ENCODE results near the gene HOATZ. TPM values are rescaled to one million over a fixed set of nuclear protein-coding genes. Genes with fewer than 3 reads are reported as not detected.

HOATZ gene
- total RNA-seq, 2 experiments from 2014 or later = not detected

- POLR2A ChIA-PET = no interaction called here
Measured at GRCh38 chr11:111531687-111532364, 17.2 kb downstream of the HOATZ start.

GRCh38 chr11:111532365-111532709, 17.8 kb downstream of the HOATZ start:
- Histone ChIP-seq H2AFZ (ENCODE audit: low read length) (no peak overlapping the region), H4K20me1 (ENCODE audit: insufficient read depth, low read length) (no peaks in the 10 kb centered on the region), H3K79me2 (ENCODE audit: insufficient read depth, low read depth, low read length) (no peaks in the 10 kb centered on the region), H3K4me2 (ENCODE audit: low read length) (no peak overlapping the region), H3K4me3 (ENCODE audit: low read depth, low read length, poor library complexity, severe bottlenecking) (no peak overlapping the region), H3K4me1 (ENCODE audit: insufficient read depth, low read length, poor library complexity, severe bottlenecking) (no peaks in the 10 kb centered on the region), H3K9me2 (ENCODE audit: insufficient read depth, low read length) (no peaks in the 10 kb centered on the region), H3K27ac (ENCODE audit: low read depth, low read length, poor library complexity, severe bottlenecking) (no peak overlapping the region), H3K9me3 (ENCODE audit: low read length) (no peaks in the 10 kb centered on the region), H3K36me3 (ENCODE audit: insufficient read depth, low read length) (no peaks in the 10 kb centered on the region)
- intact Hi-C loops (cut with micrococcal nuclease; ENCODE audit: unreplicated experiment) = no loop called here
- DNase-seq (ENCODE audit: low spot score) = no peak
- ChIA-PET POLR2A (no interaction called here), CTCF (ENCODE audit: unreplicated experiment) (no interaction called here)
- no TSS peak for BruUV-seq (replicated peaks)
- TF ChIP-seq EZH2phosphoT487 (IDR thresholded peaks at IDR 0.05; ENCODE audit: borderline replicate concordance, low read depth, low read length) (no peak), CTCF (conservative IDR thresholded peaks at IDR 0.05; ENCODE audit: low read length) (no peak)

More at GRCh38 chr11:111531687-111532364, 17.2 kb downstream of the HOATZ start:
- no peaks in the 10 kb centered on the region for H3K4me1 ChIP-seq (ENCODE audit: insufficient read depth, low read length, poor library complexity, severe bottlenecking)
- no peaks in the 10 kb centered on the region for H3K79me2 ChIP-seq (ENCODE audit: insufficient read depth, low read depth, low read length)
- H4K20me1 ChIP-seq (ENCODE audit: insufficient read depth, low read length) = no peaks in the 10 kb centered on the region
- H3K4me3 ChIP-seq (ENCODE audit: low read depth, low read length, poor library complexity, severe bottlenecking) = no peak overlapping the region
- H3K4me2 ChIP-seq (ENCODE audit: low read length) = no peak overlapping the region
- no peak for DNase-seq (ENCODE audit: low spot score)
- no peaks in the 10 kb centered on the region for H3K9me2 ChIP-seq (ENCODE audit: insufficient read depth, low read length)
- H3K27ac ChIP-seq (ENCODE audit: low read depth, low read length, poor library complexity, severe bottlenecking) = no peak overlapping the region
- intact Hi-C loops (cut with micrococcal nuclease; ENCODE audit: unreplicated experiment) = no loop called here
- CTCF ChIA-PET (ENCODE audit: unreplicated experiment) = no interaction called here
- TF ChIP-seq CTCF (conservative IDR thresholded peaks at IDR 0.05; ENCODE audit: low read length) (no peak), EZH2phosphoT487 (IDR thresholded peaks at IDR 0.05; ENCODE audit: borderline replicate concordance, low read depth, low read length) (no peak)
- H3K9me3 ChIP-seq (ENCODE audit: low read length) = no peaks in the 10 kb centered on the region
- no peak overlapping the region for H2AFZ ChIP-seq (ENCODE audit: low read length)
- no peaks in the 10 kb centered on the region for H3K36me3 ChIP-seq (ENCODE audit: insufficient read depth, low read length)
- BruUV-seq (replicated peaks) = no TSS peak

- TF ChIP-seq CTCF (conservative IDR thresholded peaks at IDR 0.05; ENCODE audit: low read length) (no peak), EZH2phosphoT487 (IDR thresholded peaks at IDR 0.05; ENCODE audit: borderline replicate concordance, low read depth, low read length) (no peak)
- Histone ChIP-seq H4K20me1 (ENCODE audit: insufficient read depth, low read length) (no peaks in the 10 kb centered on the region), H3K4me2 (ENCODE audit: low read length) (no peak overlapping the region), H3K4me1 (ENCODE audit: insufficient read depth, low read length, poor library complexity, severe bottlenecking) (no peaks in the 10 kb centered on the region), H3K36me3 (ENCODE audit: insufficient read depth, low read length) (no peaks in the 10 kb centered on the region), H2AFZ (ENCODE audit: low read length) (no peak overlapping the region), H3K9me3 (ENCODE audit: low read length) (no peaks in the 10 kb centered on the region), H3K79me2 (ENCODE audit: insufficient read depth, low read depth, low read length) (no peaks in the 10 kb centered on the region), H3K9me2 (ENCODE audit: insufficient read depth, low read length) (no peaks in the 10 kb centered on the region), H3K4me3 (ENCODE audit: low read depth, low read length, poor library complexity, severe bottlenecking) (no peak overlapping the region), H3K27ac (ENCODE audit: low read depth, low read length, poor library complexity, severe bottlenecking) (no peak overlapping the region)
- ChIA-PET POLR2A (interaction anchor here (0.6 kb wide), 1 partner anchor 71 kb away, joined by 3 read pairs; no protein-coding TSS in a partner anchor), CTCF (ENCODE audit: unreplicated experiment) (no interaction called here)
- no peak for DNase-seq (ENCODE audit: low spot score)
- intact Hi-C loops (cut with micrococcal nuclease; ENCODE audit: unreplicated experiment) = no loop called here
- BruUV-seq (replicated peaks) = no TSS peak
Measured at GRCh38 chr11:111535281-111535680, 20.7 kb downstream of the HOATZ start.

Data from OCI-LY7 (cell line).